Uterus (tissue), 2 donors: ENCODE data around the gene MED13L.

Experiments
- POLR2A ChIP-seq, 2 donors: fragments of 450-650 bp; IDR thresholded peaks; one replicate each; pipeline ENCODE4 v1.6.1; 2016; ENCODE audit warnings: antibody characterized with exemption in 2 of 2, mild to moderate bottlenecking in 1 of 2, moderate library complexity in 1 of 2
- TF ChIP-seq, protein P1 (sequence below), 4 experiments: fragments of 200-600 bp in 2 of 4; fragments of 450-650 bp in 2 of 4; sonication (generic) in 2 of 4; IDR thresholded peaks; one replicate each; pipeline ENCODE4 v1.5.1; 2016 to 2019; ENCODE audit warnings: antibody characterized with exemption in 4 of 4, mild to moderate bottlenecking in 2 of 4, moderate library complexity in 1 of 4

DNA sequence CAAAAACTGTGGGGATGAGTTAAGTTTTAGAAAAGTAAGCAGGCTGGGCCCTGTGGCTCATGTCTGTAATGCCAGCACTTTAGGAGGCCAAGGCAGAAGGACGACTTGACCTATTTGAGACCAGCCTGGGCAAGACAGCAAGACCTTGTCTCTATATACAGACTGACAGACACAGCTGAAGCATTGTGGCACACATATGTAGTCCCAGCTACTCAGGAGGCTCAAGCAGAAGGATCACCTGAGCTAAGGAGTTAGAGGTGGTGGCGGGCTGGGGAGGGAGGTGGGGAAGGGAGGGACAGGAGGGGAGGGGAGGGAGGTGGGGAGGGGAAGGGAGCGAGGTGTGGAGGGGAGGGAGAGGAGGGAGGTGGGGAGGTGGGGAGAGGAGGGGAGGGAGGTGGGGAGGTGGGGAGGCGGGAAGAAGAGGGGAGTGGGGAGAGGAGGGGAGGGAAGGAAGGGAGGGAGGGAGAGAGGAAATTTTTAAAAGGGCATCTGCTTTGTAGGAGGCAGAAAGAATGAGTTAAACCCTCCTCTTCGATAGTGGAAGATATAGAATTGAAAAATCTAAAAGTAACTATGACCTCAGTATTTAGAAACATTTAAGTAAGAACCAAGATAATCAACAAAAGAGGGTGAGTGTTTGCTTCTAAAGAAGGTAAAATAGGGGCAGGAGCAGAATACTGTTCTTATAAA is 30.9 kb downstream of the MED13L start:
- TF ChIP-seq, protein P1, sequence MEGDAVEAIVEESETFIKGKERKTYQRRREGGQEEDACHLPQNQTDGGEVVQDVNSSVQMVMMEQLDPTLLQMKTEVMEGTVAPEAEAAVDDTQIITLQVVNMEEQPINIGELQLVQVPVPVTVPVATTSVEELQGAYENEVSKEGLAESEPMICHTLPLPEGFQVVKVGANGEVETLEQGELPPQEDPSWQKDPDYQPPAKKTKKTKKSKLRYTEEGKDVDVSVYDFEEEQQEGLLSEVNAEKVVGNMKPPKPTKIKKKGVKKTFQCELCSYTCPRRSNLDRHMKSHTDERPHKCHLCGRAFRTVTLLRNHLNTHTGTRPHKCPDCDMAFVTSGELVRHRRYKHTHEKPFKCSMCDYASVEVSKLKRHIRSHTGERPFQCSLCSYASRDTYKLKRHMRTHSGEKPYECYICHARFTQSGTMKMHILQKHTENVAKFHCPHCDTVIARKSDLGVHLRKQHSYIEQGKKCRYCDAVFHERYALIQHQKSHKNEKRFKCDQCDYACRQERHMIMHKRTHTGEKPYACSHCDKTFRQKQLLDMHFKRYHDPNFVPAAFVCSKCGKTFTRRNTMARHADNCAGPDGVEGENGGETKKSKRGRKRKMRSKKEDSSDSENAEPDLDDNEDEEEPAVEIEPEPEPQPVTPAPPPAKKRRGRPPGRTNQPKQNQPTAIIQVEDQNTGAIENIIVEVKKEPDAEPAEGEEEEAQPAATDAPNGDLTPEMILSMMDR (IDR thresholded peaks at IDR 0.05) = no peak
- TF ChIP-seq POLR2A (IDR thresholded peaks at IDR 0.05) = no peak
